HepG2 (cell line): Measurements from ENCODE around the gene ARHGAP19. TPM values are rescaled to one million over a fixed set of nuclear protein-coding genes. Genes with fewer than 3 reads are reported as not detected.
A peak's percentile ranks its signal among the peaks of the same experiment; 100 is the strongest.

Source experiments
- ATAC-seq: fragments of 200-7000 bp; cut with Tn5 transposase; 3 replicates; pipeline ENCODE4 v1.9.1; 2020; ENCODE audit warnings: mild to moderate bottlenecking, moderate library complexity
- BruUV-seq: library from RNA; stranded (reverse); fragments of 400-500 nt; replicated peaks from 2 replicates; lab custom pipeline; 2021; lab: Mats Ljungman, UMichigan
- CTCF ChIA-PET: fragments of 300-600 bp; formaldehyde crosslinking; extraction: SDS; loops from one replicate; lab custom pipeline; 2021; ENCODE audit warnings: low total read pairs, inconsistent platforms, low intra/inter-chr PET ratio; lab: Yijun Ruan, JAX
- POLR2A ChIA-PET: fragments of 350-600 bp; sonication (Branson Sonifier 250); formaldehyde crosslinking; loops from one replicate; lab custom pipeline; 2020; ENCODE audit warnings: antibody characterized with exemption, inconsistent platforms; lab: Yijun Ruan, JAX
- DNase-seq: peaks from one replicate; pipeline ENCODE4 v3.0.0-alpha.2; 2015; ENCODE audit warnings: low spot score
- FAIRE-seq: peaks from 3 replicates; lab custom pipeline; 2011; peaks lifted over from hg19 to GRCh38; lab: Jason Lieb, UNC
- H2AFZ ChIP-seq: one replicate; pipeline ENCODE4 v1.6.1; 2011; ENCODE audit warnings: low read length, inconsistent platforms
- H3K27ac ChIP-seq: fragments of 300-600 bp; 3 replicates; pipeline ENCODE4 v1.8.0; 2011; ENCODE audit warnings: mixed run types, mild to moderate bottlenecking, mixed read lengths, low read length, inconsistent platforms; ENCODE audit not compliant: insufficient read depth; ENCODE audit errors: extremely low read length
- H3K27me3 ChIP-seq, 2 experiments: fragments of 200-600 bp in 1 of 2; 2 replicates in 1 of 2; 3 replicates in 1 of 2; pipeline versions ENCODE4 v1.6.0 to v1.8.0; 2011; ENCODE audit warnings: low read length in 2 of 2, mild to moderate bottlenecking in 2 of 2, moderate library complexity in 2 of 2, inconsistent platforms in 1 of 2; ENCODE audit not compliant: insufficient read depth in 2 of 2, control insufficient read depth in 1 of 2
- H3K36me3 ChIP-seq, 2 experiments: fragments of 200-600 bp in 1 of 2; replicated peaks in 1 of 2; 2 replicates in 1 of 2; 3 replicates in 1 of 2; pipeline versions ENCODE4 v1.5.1 to v1.8.0; 2011; ENCODE audit warnings: low read length in 2 of 2, inconsistent platforms in 1 of 2; ENCODE audit not compliant: insufficient read depth in 2 of 2, control insufficient read depth in 1 of 2
- H3K4me1 ChIP-seq: 2 replicates; pipeline ENCODE4 v1.5.1; 2012; ENCODE audit warnings: low read length, inconsistent platforms; ENCODE audit not compliant: insufficient read depth
- H3K4me2 ChIP-seq: 2 replicates; pipeline ENCODE4 v1.6.0; 2011; ENCODE audit warnings: low read depth, low read length, inconsistent platforms
- H3K4me3 ChIP-seq, 3 experiments: fragments of 200-600 bp in 1 of 3; sonication (generic), shearing (Covaris generic) in 1 of 3; replicated peaks in 1 of 3; 2 replicates each; pipeline ENCODE4 v1.5.1; 2011 to 2016; ENCODE audit warnings: low read length in 3 of 3, inconsistent platforms in 2 of 3, low read depth in 2 of 3, mild to moderate bottlenecking in 2 of 3, control low read depth in 1 of 3, mixed read lengths in 1 of 3; ENCODE audit not compliant: insufficient read depth in 1 of 3
- H3K79me2 ChIP-seq: one replicate; pipeline ENCODE4 v1.6.1; 2011; ENCODE audit warnings: low read length, inconsistent platforms; ENCODE audit not compliant: insufficient read depth
- H3K9ac ChIP-seq: 2 replicates; pipeline ENCODE4 v1.6.0; 2011; ENCODE audit warnings: mild to moderate bottlenecking, low read depth, low read length, inconsistent platforms; ENCODE audit not compliant: insufficient read depth
- H3K9me3 ChIP-seq: 2 replicates; pipeline ENCODE4 v1.5.1; 2012; ENCODE audit warnings: mild to moderate bottlenecking, low read length
- H4K20me1 ChIP-seq: 2 replicates; pipeline ENCODE4 v1.6.0; 2011; ENCODE audit warnings: inconsistent platforms, mild to moderate bottlenecking, low read length, moderate library complexity; ENCODE audit not compliant: insufficient read depth
- HOXD1 ChIP-seq: sonication (generic); formaldehyde crosslinking; IDR thresholded peaks from 2 replicates; pipeline ENCODE4 v1.5.0; 2020; ENCODE audit warnings: missing genetic modification reagents
- PRDM10 ChIP-seq: sonication (generic); formaldehyde crosslinking; IDR thresholded peaks from 2 replicates; pipeline ENCODE4 v1.4.0; 2020; ENCODE audit warnings: low read depth, missing genetic modification reagents
- RARA ChIP-seq: IDR thresholded peaks from 2 replicates; pipeline ENCODE4 v1.6.1; 2016; ENCODE audit warnings: missing genetic modification reagents, missing compliant biosample characterization
- SSRP1 ChIP-seq: IDR thresholded peaks from 2 replicates; pipeline ENCODE4 v1.6.1; 2016; ENCODE audit warnings: control low read depth
- TP53 ChIP-seq: sonication (generic); formaldehyde crosslinking; conservative IDR thresholded peaks from 2 replicates; pipeline ENCODE4 v1.4.0; 2020; ENCODE audit warnings: missing genetic modification reagents
- ZC3H13 ChIP-seq: sonication (generic); formaldehyde crosslinking; IDR thresholded peaks from 2 replicates; pipeline ENCODE4 v1.8.1; 2023; ENCODE audit warnings: mild to moderate bottlenecking, missing genetic modification reagents, moderate library complexity
- ZNF713 ChIP-seq: sonication (generic); formaldehyde crosslinking; IDR thresholded peaks from 2 replicates; pipeline ENCODE4 v1.4.0; 2020; ENCODE audit warnings: mild to moderate bottlenecking, missing genetic modification reagents
- ZNF746 ChIP-seq: sonication (generic); formaldehyde crosslinking; IDR thresholded peaks from 2 replicates; pipeline ENCODE4 v1.8.0; 2022; ENCODE audit warnings: mild to moderate bottlenecking, missing genetic modification reagents
- WGBS: methylation state at CpG from one replicate; pipeline ENCODE4 v1.1.6; 2017; ENCODE audit warnings: low lambda C conversion rate; 5-methylcytosine and 5-hydroxymethylcytosine counted together
- in situ Hi-C: cut with HindIII; loops from 2 replicates; pipeline ENCODE4 v1.10.0; 2017; ENCODE audit warnings: low pct_unique_long_range_greater_than_20kb; ENCODE audit not compliant: extremely low pct_ligation_motif_present
- intact Hi-C: fragments of 100-400 bp; cut with micrococcal nuclease; formaldehyde crosslinking; loops from one replicate; pipeline ENCODE4 v1.10.0; 2022; ENCODE audit not compliant: unreplicated experiment
- polyA plus RNA-seq, 8 experiments: library from polyadenylated mRNA; depleted of rRNA in 3 of 8; stranded (reverse) in 7 of 8; unstranded in 1 of 8; fragments of >200 nt; fragmentation: Illumina TruSeq in 4 of 8; extraction: Trizol in 4 of 8; gene quantifications; 2 replicates each; pipeline versions ENCODE4 v1.2.1 to v1.2.3, GENCODE V29; 2011 to 2016; ENCODE audit warnings: low read depth in 4 of 8, missing spikeins in 1 of 8, mixed read lengths in 1 of 8; ENCODE audit not compliant: insufficient read depth in 1 of 8
- total RNA-seq, 5 experiments: library from RNA; depleted of rRNA; stranded (reverse); fragments of >200 nt; fragmentation: Illumina TruSeq; extraction: Trizol; gene quantifications; 2 replicates each; pipeline ENCODE4 v1.2.3, GENCODE V29; 2016; ENCODE audit warnings: low read depth in 1 of 5

The ARHGAP19 gene
- total and polyA plus RNA-seq, 2 of the 13 experiments (the other 11 are each of a cell fraction or from before 2014, with no cell fraction given): 7.6 to 10.0 TPM

- DNase-seq (no peak), FAIRE-seq (no peak), ATAC-seq (no peak)
- no TSS peak for BruUV-seq
- Histone ChIP-seq H3K27me3 (peaks cover 0 to 2% of the 10 kb centered on the region in 2 experiments; a peak in 2 of 5 replicates), H3K9me3 (no peaks in the 10 kb centered on the region), H3K4me1 (peaks cover 60% of the 10 kb centered on the region), H3K36me3 (no peaks in the 10 kb centered on the region), H2AFZ (no peak overlapping the region), H3K4me2 (no peak overlapping the region), H3K79me2 (no peaks in the 10 kb centered on the region), H3K9ac (no peak overlapping the region), H4K20me1 (no peaks in the 10 kb centered on the region), H3K4me3 (no peak overlapping the region), H3K27ac (no peak overlapping the region)
- WGBS: 95% methylated on average over 3 of the region's 3 CpGs
- ChIA-PET POLR2A (interaction anchor here (0.6 to 0.8 kb wide), 2 partner anchors 10 to 38 kb away, joined by 3 to 4 read pairs; no protein-coding TSS in a partner anchor), CTCF (no interaction called here)
- TF ChIP-seq ZC3H13 (CRISPR knock-in tag) (0 out of 2 replicates have a peak, but pooled peaks have one; percentile 41), ZNF713 (CRISPR knock-in tag) (no peak)
- intact Hi-C loops: no loop called here
- in situ Hi-C loops: no loop called here
These were observed 29.4 kb upstream of the ARHGAP19 start for GRCh38 chr10:97321804-97322190.

GRCh38 chr10:97321032-97321803 lies 28.8 kb upstream of the ARHGAP19 start:
- no peaks in the 10 kb centered on the region for H3K36me3 ChIP-seq
- H3K27me3 ChIP-seq: peaks cover 0 to 2% of the 10 kb centered on the region in 2 experiments; a peak in 2 of 5 replicates
- H2AFZ ChIP-seq: no peak overlapping the region
- H3K9me3 ChIP-seq: no peaks in the 10 kb centered on the region
- H3K4me1 ChIP-seq: peaks cover 54% of the 10 kb centered on the region
- no peak for FAIRE-seq
- WGBS: 57% methylated on average over 11 of the region's 38 CpGs
- in situ Hi-C loops: no loop called here
- H3K27ac ChIP-seq: peak overlapping the region; percentile 71
- H3K4me3 ChIP-seq: peak overlapping the region; percentile 75 to 84 (median 82); a peak in 4 of 6 replicates
- H3K4me2 ChIP-seq: peak overlapping the region; percentile 96
- ATAC-seq: peak; percentile 7; the same call in 1 of the 3 replicates
- no TSS peak for BruUV-seq
- POLR2A ChIA-PET: interaction anchor here (0.6 kb wide), 1 partner anchor 37 kb away, joined by 4 read pairs; no protein-coding TSS in a partner anchor
- CTCF ChIA-PET: no interaction called here
- H3K79me2 ChIP-seq: no peaks in the 10 kb centered on the region
- H3K9ac ChIP-seq: no peak overlapping the region; the same call in 1 of the 2 replicates
- intact Hi-C loops: no loop called here
- H4K20me1 ChIP-seq: no peaks in the 10 kb centered on the region
- DNase-seq: no peak
- TF ChIP-seq PRDM10 (CRISPR knock-in tag) (peak; percentile 16; the same call in 1 of the 2 replicates), SSRP1 (CRISPR knock-in tag) (no peak), HOXD1 (CRISPR knock-in tag) (no peak), RARA (CRISPR knock-in tag) (no peak; the same call in 1 of the 2 replicates), TP53 (CRISPR knock-in tag) (no peak), ZNF746 (CRISPR knock-in tag) (no peak)
